CD8-positive, alpha-beta memory T cell (primary cell): ENCODE data around the gene LMO7. TPM values are rescaled to one million over a fixed set of nuclear protein-coding genes. Genes with fewer than 3 reads are reported as not detected.

Experiments used
- CTCF ChIA-PET: fragments of 350-600 bp; sonication (Branson Sonifier 250); formaldehyde crosslinking; loops from one replicate; lab custom pipeline; 2021; ENCODE audit warnings: antibody characterized with exemption; lab: Charles Lee
- POLR2A ChIA-PET: fragments of 350-600 bp; sonication (Branson Sonifier 250); formaldehyde crosslinking; loops from one replicate; lab custom pipeline; 2021; ENCODE audit warnings: antibody characterized with exemption; lab: Charles Lee
- DNase-seq, 5 donors: peaks; one replicate each; pipeline versions ENCODE4 v3.0.0 to v3.0.0-alpha.2; 2020 to 2022; ENCODE audit warnings: mixed read lengths in 1 of 5
- H3K27ac ChIP-seq: one replicate; pipeline ENCODE4 v1.7.0; 2013; ENCODE audit warnings: low read depth, mild to moderate bottlenecking, low read length, moderate library complexity
- H3K27me3 ChIP-seq: 2 replicates; pipeline ENCODE4 v1.7.0; 2013; ENCODE audit warnings: low read length, mild to moderate bottlenecking; ENCODE audit not compliant: insufficient read depth, poor library complexity, severe bottlenecking
- H3K36me3 ChIP-seq: 2 replicates; pipeline ENCODE4 v1.7.0; 2013; ENCODE audit warnings: mild to moderate bottlenecking, low read length, moderate library complexity; ENCODE audit not compliant: insufficient read depth
- H3K4me1 ChIP-seq: 2 replicates; pipeline ENCODE4 v1.7.0; 2013; ENCODE audit warnings: mild to moderate bottlenecking, low read length, moderate library complexity; ENCODE audit not compliant: insufficient read depth
- H3K4me3 ChIP-seq: 2 replicates; pipeline ENCODE4 v1.7.0; 2013; ENCODE audit warnings: mild to moderate bottlenecking, low read length
- H3K9me3 ChIP-seq: 2 replicates; pipeline ENCODE4 v1.7.0; 2013; ENCODE audit warnings: mild to moderate bottlenecking, low read length
- H3K27ac Mint-ChIP-seq, 8 donors: one replicate each; pipeline ENCODE4 v1.8.0; 2020 to 2021; ENCODE audit warnings: mixed read lengths in 8 of 8, mild to moderate bottlenecking in 6 of 8, inconsistent platforms in 3 of 8, moderate library complexity in 3 of 8
- H3K27me3 Mint-ChIP-seq, 2 donors: one replicate each; pipeline ENCODE4 v1.8.0; 2020 to 2021; ENCODE audit warnings: mixed read lengths in 2 of 2, mild to moderate bottlenecking in 1 of 2, moderate library complexity in 1 of 2
- H3K36me3 Mint-ChIP-seq, 3 donors: one replicate each; pipeline ENCODE4 v1.8.0; 2020 to 2021; ENCODE audit warnings: mixed read lengths in 3 of 3, inconsistent platforms in 1 of 3, mild to moderate bottlenecking in 1 of 3
- H3K4me1 Mint-ChIP-seq, 3 donors: one replicate each; pipeline ENCODE4 v1.8.0; 2020 to 2021; ENCODE audit warnings: mixed read lengths in 3 of 3, inconsistent platforms in 1 of 3, mild to moderate bottlenecking in 1 of 3
- H3K4me3 Mint-ChIP-seq, 7 donors: one replicate each; pipeline ENCODE4 v1.8.0; 2020 to 2021; ENCODE audit warnings: mixed read lengths in 7 of 7, mild to moderate bottlenecking in 6 of 7, moderate library complexity in 4 of 7, inconsistent platforms in 2 of 7
- H3K9me3 Mint-ChIP-seq, 5 donors: one replicate each; pipeline ENCODE4 v1.8.0; 2020 to 2022; ENCODE audit warnings: mixed read lengths in 5 of 5, mild to moderate bottlenecking in 3 of 5, moderate library complexity in 2 of 5, inconsistent platforms in 1 of 5
- polyA plus RNA-seq: library from polyadenylated mRNA; unstranded; fragments of 300-500 nt; fragmentation: Illumina TruSeq; gene quantifications from one replicate; pipeline ENCODE4 v1.2.3, GENCODE V29; 2021
- total RNA-seq, 2 experiments: library from RNA; stranded (reverse); gene quantifications; one replicate each; pipeline ENCODE4 v1.2.3, GENCODE V29; 2021

Gene LMO7
- total and polyA plus RNA-seq, 3 experiments from 2014 or later: 4.6 to 4.9 (median 4.7) TPM

- Mint-ChIP-seq H3K9me3 (peaks cover 0 to 4% (median 0%) of the 10 kb centered on the region in 5 donors), H3K4me1 (peaks cover 7 to 12% (median 8%) of the 10 kb centered on the region in 3 donors), H3K4me3 (no peak overlapping the region), H3K27ac (no peak overlapping the region), H3K27me3 (no peaks in the 10 kb centered on the region), H3K36me3 (peaks cover 0 to 10% (median 9%) of the 10 kb centered on the region in 3 donors)
- Histone ChIP-seq H3K27me3 (no peaks in the 10 kb centered on the region), H3K4me3 (no peak overlapping the region), H3K27ac (no peak overlapping the region), H3K36me3 (no peaks in the 10 kb centered on the region), H3K4me1 (no peaks in the 10 kb centered on the region), H3K9me3 (no peaks in the 10 kb centered on the region)
- DNase-seq: no peak
- ChIA-PET CTCF (no interaction called here), POLR2A (no interaction called here)
These were observed 64.4 kb downstream of the LMO7 start for GRCh38 chr13:75700552-75700951.

DNA sequence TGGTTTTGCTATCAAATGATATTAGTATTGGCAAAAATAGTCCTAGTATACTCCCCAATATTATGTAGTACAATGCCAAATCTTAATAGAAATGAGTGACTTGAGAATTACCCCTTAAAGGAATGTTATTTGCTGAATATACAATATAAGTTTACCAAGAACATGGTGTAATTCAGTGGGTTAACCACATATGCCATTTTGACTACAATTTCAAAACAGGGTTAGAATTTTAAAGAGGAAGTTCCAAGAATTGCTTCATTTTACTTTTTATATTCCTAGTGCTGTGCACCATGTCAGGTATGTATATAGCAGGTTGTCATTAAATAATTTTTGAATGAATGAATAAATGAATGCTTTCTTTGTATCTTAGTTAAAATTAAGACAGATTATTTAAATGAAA, 66.3 kb downstream of the LMO7 start:
- ChIA-PET POLR2A (interaction anchor here (0.6 kb wide), 1 partner anchor 175 kb away, joined by 6 read pairs; no protein-coding TSS in a partner anchor), CTCF (no interaction called here)
- Mint-ChIP-seq H3K9me3 (peaks cover 0 to 4% (median 0%) of the 10 kb centered on the region in 5 donors), H3K27me3 (no peaks in the 10 kb centered on the region), H3K27ac (no peak overlapping the region), H3K4me3 (no peak overlapping the region), H3K36me3 (peaks cover 0 to 10% (median 9%) of the 10 kb centered on the region in 3 donors), H3K4me1 (peaks cover 7 to 16% (median 8%) of the 10 kb centered on the region in 3 donors)
- no peak for DNase-seq
- H3K27me3 ChIP-seq: no peaks in the 10 kb centered on the region
- no peak overlapping the region for H3K4me3 ChIP-seq
- H3K4me1 ChIP-seq: no peaks in the 10 kb centered on the region
- no peaks in the 10 kb centered on the region for H3K36me3 ChIP-seq
- H3K9me3 ChIP-seq: no peaks in the 10 kb centered on the region
- H3K27ac ChIP-seq: no peak overlapping the region

DNA sequence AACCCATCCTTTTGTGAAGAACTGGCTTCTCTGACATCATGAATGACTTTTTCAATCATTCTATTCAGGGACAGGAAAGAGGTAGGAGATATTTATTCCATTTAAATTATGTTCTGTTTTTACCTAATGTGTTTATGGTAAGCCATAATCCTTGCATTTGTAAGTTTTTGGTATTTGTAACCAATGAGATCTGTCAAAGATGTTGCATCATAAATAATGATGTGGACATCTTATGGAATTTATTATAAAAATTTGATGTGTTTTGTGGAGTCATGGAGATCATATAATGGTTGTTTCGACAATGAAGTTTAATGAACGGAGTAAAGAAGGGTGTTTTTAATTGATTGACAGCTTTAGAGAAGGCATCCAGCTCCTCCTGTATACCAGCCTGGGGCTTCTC, 67.6 kb downstream of the LMO7 start:
- H3K27ac ChIP-seq: no peak overlapping the region
- peak overlapping the region in 2 of 8 donors; percentile 22 to 48 for H3K27ac Mint-ChIP-seq
- no peak overlapping the region for H3K4me3 Mint-ChIP-seq
- no peak overlapping the region for H3K4me3 ChIP-seq
- DNase-seq: no peak
- CTCF ChIA-PET: interaction anchor here (3.6 kb wide), 1 partner anchor 8 kb away, joined by 30 read pairs; no protein-coding TSS in a partner anchor
- no peaks in the 10 kb centered on the region for H3K27me3 Mint-ChIP-seq
- POLR2A ChIA-PET: no interaction called here
- peaks cover 7 to 16% (median 8%) of the 10 kb centered on the region in 3 donors for H3K4me1 Mint-ChIP-seq
- peaks cover 0 to 4% (median 0%) of the 10 kb centered on the region in 5 donors for H3K9me3 Mint-ChIP-seq
- no peaks in the 10 kb centered on the region for H3K9me3 ChIP-seq
- H3K36me3 ChIP-seq: no peaks in the 10 kb centered on the region
- no peaks in the 10 kb centered on the region for H3K27me3 ChIP-seq
- peaks cover 0 to 10% (median 8%) of the 10 kb centered on the region in 3 donors for H3K36me3 Mint-ChIP-seq
- no peaks in the 10 kb centered on the region for H3K4me1 ChIP-seq

- Mint-ChIP-seq H3K27me3 (no peaks in the 10 kb centered on the region), H3K27ac (peak overlapping the region in 1 of 8 donors; percentile 22), H3K4me3 (no peak overlapping the region), H3K4me1 (peaks cover 7 to 16% (median 8%) of the 10 kb centered on the region in 3 donors), H3K9me3 (peaks cover 0 to 4% (median 0%) of the 10 kb centered on the region in 5 donors), H3K36me3 (peaks cover 0 to 9% (median 6%) of the 10 kb centered on the region in 3 donors)
- Histone ChIP-seq H3K9me3 (no peaks in the 10 kb centered on the region), H3K27me3 (no peaks in the 10 kb centered on the region), H3K4me1 (no peaks in the 10 kb centered on the region), H3K4me3 (no peak overlapping the region), H3K27ac (no peak overlapping the region), H3K36me3 (no peaks in the 10 kb centered on the region)
- DNase-seq: no peak
- ChIA-PET CTCF (interaction anchor here (3.6 kb wide), 1 partner anchor 8 kb away, joined by 30 read pairs; no protein-coding TSS in a partner anchor), POLR2A (no interaction called here)
These were observed 68.2 kb downstream of the LMO7 start for GRCh38 chr13:75704194-75704926.

DNA sequence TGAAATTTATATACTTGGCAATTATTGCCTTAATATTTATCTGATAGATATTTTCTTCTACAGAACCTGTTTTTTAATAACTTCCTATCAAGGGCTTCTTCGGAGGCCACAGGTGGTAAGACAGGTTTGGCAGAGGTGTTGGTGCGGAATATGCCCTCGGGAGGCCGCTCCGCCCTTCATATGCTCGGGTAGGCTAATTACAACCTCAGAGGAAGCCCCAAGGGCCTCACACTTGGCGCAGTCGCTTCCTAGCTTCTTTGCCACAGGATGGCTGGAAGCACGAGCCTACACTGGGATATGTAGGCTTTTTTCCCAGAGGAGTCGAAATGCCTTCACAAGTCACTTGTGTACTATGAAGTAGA, 68.8 kb downstream of the LMO7 start:
- Histone ChIP-seq H3K36me3 (no peaks in the 10 kb centered on the region), H3K9me3 (no peaks in the 10 kb centered on the region), H3K4me1 (no peaks in the 10 kb centered on the region), H3K4me3 (no peak overlapping the region), H3K27me3 (no peaks in the 10 kb centered on the region), H3K27ac (no peak overlapping the region)
- Mint-ChIP-seq H3K27me3 (no peaks in the 10 kb centered on the region), H3K4me3 (no peak overlapping the region), H3K9me3 (peaks cover 0 to under 1% (median 0%) of the 10 kb centered on the region in 5 donors), H3K27ac (peak overlapping the region in 2 of 8 donors; percentile 50 to 80), H3K4me1 (peaks cover 7 to 16% (median 8%) of the 10 kb centered on the region in 3 donors), H3K36me3 (peaks cover 0 to 7% (median 4%) of the 10 kb centered on the region in 3 donors)
- ChIA-PET CTCF (interaction anchor here (3.6 kb wide), 1 partner anchor 9 kb away, joined by 30 read pairs; no protein-coding TSS in a partner anchor), POLR2A (no interaction called here)
- DNase-seq: no peak

DNA sequence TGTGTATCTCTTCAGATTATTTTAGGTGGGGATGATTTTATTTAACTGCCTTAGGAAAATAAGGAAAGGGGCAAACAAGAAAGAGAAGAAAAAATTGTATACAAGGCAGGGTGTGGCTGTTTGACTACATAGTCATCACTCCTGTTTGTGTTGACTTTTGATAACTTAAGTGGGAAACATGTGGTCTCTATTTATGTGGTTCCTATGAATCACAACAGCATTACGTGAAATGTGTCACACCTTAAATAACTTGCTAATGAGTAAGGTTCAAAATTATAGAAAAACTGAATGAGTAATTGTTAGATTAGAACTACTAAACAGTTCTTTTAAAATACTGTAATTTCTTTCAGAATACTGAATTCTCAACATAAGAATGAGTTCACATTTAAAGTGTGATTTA, 69.3 kb downstream of the LMO7 start:
- Mint-ChIP-seq H3K36me3 (peaks cover 0 to 3% (median 2%) of the 10 kb centered on the region in 3 donors), H3K4me3 (no peak overlapping the region), H3K27ac (peak overlapping the region in 4 of 8 donors; percentile 32 to 80 (median 43)), H3K9me3 (no peaks in the 10 kb centered on the region), H3K4me1 (peaks cover 7 to 16% (median 8%) of the 10 kb centered on the region in 3 donors), H3K27me3 (no peaks in the 10 kb centered on the region)
- Histone ChIP-seq H3K4me1 (no peaks in the 10 kb centered on the region), H3K27ac (no peak overlapping the region), H3K9me3 (no peaks in the 10 kb centered on the region), H3K4me3 (no peak overlapping the region), H3K27me3 (no peaks in the 10 kb centered on the region), H3K36me3 (no peaks in the 10 kb centered on the region)
- ChIA-PET CTCF (interaction anchor here (3.6 kb wide), 1 partner anchor 9 kb away, joined by 30 read pairs; no protein-coding TSS in a partner anchor), POLR2A (no interaction called here)
- no peak for DNase-seq

DNA sequence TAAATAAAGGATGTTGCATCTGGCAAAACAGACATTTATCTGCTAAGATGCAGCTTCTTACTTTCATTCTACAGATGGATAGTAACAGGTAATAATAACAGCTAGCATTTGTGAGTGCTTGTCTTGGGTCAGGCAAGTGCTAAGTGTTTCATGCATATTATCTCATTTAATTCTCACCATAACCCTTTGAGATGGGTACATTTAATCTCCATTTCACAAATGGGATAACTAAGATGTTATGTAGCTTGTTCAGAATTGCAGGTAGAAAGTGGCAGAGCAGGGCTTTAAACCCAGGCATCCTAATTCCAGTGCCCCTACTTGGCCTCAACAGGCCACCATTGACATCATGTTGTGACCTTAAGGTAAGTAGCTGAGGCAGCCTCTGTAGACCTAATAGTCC, 69.8 kb downstream of the LMO7 start:
- no peaks in the 10 kb centered on the region for H3K4me1 ChIP-seq
- no peaks in the 10 kb centered on the region for H3K36me3 ChIP-seq
- Mint-ChIP-seq H3K27me3 (no peaks in the 10 kb centered on the region), H3K9me3 (no peaks in the 10 kb centered on the region), H3K36me3 (peaks cover 0 to 2% (median 0%) of the 10 kb centered on the region in 3 donors), H3K4me1 (peaks cover 7 to 16% (median 8%) of the 10 kb centered on the region in 3 donors), H3K27ac (no peak overlapping the region), H3K4me3 (no peak overlapping the region)
- H3K9me3 ChIP-seq: no peaks in the 10 kb centered on the region
- ChIA-PET POLR2A (no interaction called here), CTCF (interaction anchor here (3.6 kb wide), 1 partner anchor 10 kb away, joined by 30 read pairs; no protein-coding TSS in a partner anchor)
- no peak overlapping the region for H3K27ac ChIP-seq
- H3K27me3 ChIP-seq: no peaks in the 10 kb centered on the region
- no peak overlapping the region for H3K4me3 ChIP-seq
- no peak for DNase-seq

DNA sequence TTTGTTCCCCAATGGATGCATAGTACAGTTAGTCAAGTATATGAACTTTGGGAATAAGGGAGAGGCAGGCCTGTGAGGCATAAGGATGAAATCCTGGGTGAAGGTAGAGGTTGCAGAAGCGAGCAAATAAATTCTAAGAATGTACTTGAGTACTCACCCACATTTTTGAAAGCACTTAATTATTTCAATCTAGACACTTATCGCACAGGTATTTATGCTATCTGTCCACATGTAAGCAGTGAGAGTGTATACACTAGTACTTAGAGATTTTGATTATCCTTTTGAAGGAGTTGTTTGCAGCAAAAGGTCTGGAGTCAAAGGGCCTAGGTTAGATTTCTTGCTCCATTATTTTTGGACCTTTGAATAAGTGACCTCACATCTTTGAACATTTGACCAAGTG, 77.7 kb downstream of the LMO7 start:
- Histone ChIP-seq H3K4me1 (no peaks in the 10 kb centered on the region), H3K27ac (no peak overlapping the region), H3K9me3 (no peaks in the 10 kb centered on the region), H3K36me3 (no peaks in the 10 kb centered on the region), H3K4me3 (no peak overlapping the region), H3K27me3 (no peaks in the 10 kb centered on the region)
- Mint-ChIP-seq H3K4me3 (no peak overlapping the region), H3K9me3 (no peaks in the 10 kb centered on the region), H3K36me3 (peaks cover 1 to 13% (median 3%) of the 10 kb centered on the region in 3 donors), H3K27ac (no peak overlapping the region), H3K27me3 (no peaks in the 10 kb centered on the region), H3K4me1 (peaks cover 0 to 7% (median 0%) of the 10 kb centered on the region in 3 donors)
- ChIA-PET POLR2A (no interaction called here), CTCF (interaction anchor here (3.1 kb wide), 1 partner anchor 18 kb away, joined by 15 read pairs; no protein-coding TSS in a partner anchor)
- no peak for DNase-seq
